Breast epithelium (tissue), 4 donors: ENCODE data around the gene DDO. TPM values are rescaled to one million over a fixed set of nuclear protein-coding genes. Genes with fewer than 3 reads are reported as not detected.
"Not testable (repeated sequence)": the region's sequence is repeated elsewhere in the genome, so short reads cannot be mapped to it uniquely, and the experiment has no call there.

Experiments
- DNase-seq, 2 donors: peaks; one replicate each; pipeline ENCODE4 v3.0.0-alpha.2; 2019; ENCODE audit warnings: low spot score in 2 of 2
- H3K27ac ChIP-seq, 2 donors: fragments of 200-600 bp; sonication (generic) in 1 of 2; one replicate each; pipeline ENCODE4 v1.5.1; 2016 to 2019; ENCODE audit warnings: mild to moderate bottlenecking in 1 of 2
- H3K27me3 ChIP-seq, 2 donors: fragments of 200-600 bp; sonication (generic) in 1 of 2; one replicate each; pipeline versions ENCODE4 v1.5.1 to v1.6.0; 2017 to 2019; ENCODE audit warnings: control low read depth in 1 of 2, mild to moderate bottlenecking in 1 of 2
- H3K36me3 ChIP-seq: fragments of 200-600 bp; one replicate; pipeline ENCODE4 v1.5.1; 2019
- H3K4me1 ChIP-seq, 2 donors: fragments of 200-600 bp; sonication (generic); one replicate each; pipeline ENCODE4 v1.5.1; 2016 to 2019; ENCODE audit warnings: control low read depth in 1 of 2
- H3K4me3 ChIP-seq, 3 donors: fragments of 200-600 bp; sonication (generic); 1 replicate in 2 of 3; 2 replicates in 1 of 3; pipeline ENCODE4 v1.5.1; 2016 to 2019; ENCODE audit warnings: mild to moderate bottlenecking in 3 of 3, moderate library complexity in 2 of 3
- H3K9me3 ChIP-seq, 2 donors: fragments of 200-600 bp; sonication (generic) in 1 of 2; one replicate each; pipeline ENCODE4 v1.5.1; 2016 to 2019; ENCODE audit warnings: control low read depth in 1 of 2
- POLR2A ChIP-seq: fragments of 450-650 bp; IDR thresholded peaks from one replicate; pipeline ENCODE4 v1.6.1; 2016; ENCODE audit warnings: antibody characterized with exemption, mild to moderate bottlenecking, moderate library complexity
- POLR2AphosphoS5 ChIP-seq, 3 donors: sonication (generic); formaldehyde crosslinking; IDR thresholded peaks; one replicate each; pipeline ENCODE4 v1.6.1; 2017; ENCODE audit warnings: antibody characterized with exemption in 3 of 3
- intact Hi-C: fragments of 100-400 bp; cut with DNase I; formaldehyde crosslinking; loops from one replicate; pipeline ENCODE4 v1.15.1; 2023; ENCODE audit warnings: low total_unique reads
- total RNA-seq, 3 donors: library from RNA; depleted of rRNA; stranded (reverse); fragments of >200 nt; gene quantifications; one replicate each; pipeline ENCODE4 v1.1.0, GENCODE V29; 2016
- TF ChIP-seq, protein P1 (sequence below), 3 donors: fragments of 450-650 bp; IDR thresholded peaks; one replicate each; pipeline ENCODE4 v1.5.1; 2016 to 2017; ENCODE audit warnings: antibody characterized with exemption in 3 of 3, mild to moderate bottlenecking in 3 of 3, moderate library complexity in 3 of 3

DDO gene, protein sequence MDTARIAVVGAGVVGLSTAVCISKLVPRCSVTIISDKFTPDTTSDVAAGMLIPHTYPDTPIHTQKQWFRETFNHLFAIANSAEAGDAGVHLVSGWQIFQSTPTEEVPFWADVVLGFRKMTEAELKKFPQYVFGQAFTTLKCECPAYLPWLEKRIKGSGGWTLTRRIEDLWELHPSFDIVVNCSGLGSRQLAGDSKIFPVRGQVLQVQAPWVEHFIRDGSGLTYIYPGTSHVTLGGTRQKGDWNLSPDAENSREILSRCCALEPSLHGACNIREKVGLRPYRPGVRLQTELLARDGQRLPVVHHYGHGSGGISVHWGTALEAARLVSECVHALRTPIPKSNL
- 1 to 10 TPM; 1.6 to 4.7 (median 2.0) TPM for total RNA-seq

DNA sequence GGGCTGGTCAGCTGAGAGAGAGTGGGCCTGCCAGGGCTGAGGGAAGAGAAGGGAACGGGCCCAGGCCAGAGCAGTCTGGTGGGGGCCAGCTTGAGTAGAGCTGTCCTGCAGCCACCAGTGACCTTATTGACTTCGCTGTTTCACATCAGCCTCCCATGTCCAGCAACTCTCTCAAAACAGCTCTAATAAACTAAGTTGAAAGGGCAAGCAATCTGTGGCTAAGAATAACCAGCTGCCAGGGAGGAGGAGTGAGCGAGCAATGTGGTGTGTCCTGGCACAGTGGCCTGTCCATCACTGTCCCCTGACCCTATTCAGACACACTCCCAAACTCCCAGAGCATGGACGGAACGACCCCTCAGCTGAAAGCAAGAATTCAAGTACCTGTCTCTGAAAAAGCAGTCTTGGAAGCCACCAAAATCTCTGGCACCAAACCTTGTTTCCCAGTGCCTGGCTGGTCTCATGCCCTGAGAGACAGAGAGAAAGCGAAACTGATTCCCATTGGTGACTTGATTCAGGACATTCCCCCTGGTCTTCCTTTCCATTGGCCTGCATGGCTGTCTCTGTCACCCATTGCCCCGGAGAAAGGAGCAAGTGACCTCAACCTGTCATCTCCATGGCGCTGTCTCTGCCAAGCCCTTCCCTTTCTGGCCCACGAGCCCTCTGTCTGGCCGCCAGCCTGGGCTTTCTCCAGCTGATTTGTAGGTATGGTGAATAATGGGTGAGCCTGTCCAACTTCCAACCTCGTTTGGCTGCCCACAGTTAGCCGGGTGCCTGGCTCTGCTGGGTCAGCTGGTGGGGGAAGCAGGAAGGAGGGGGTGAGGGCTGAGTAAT, at the start of gene DDO:
Gene DDO (minus strand): TSS at position 490 of the 831 bp plus-strand sequence. CDS start 2,113 bp downstream, outside the sequence.
- Histone ChIP-seq H3K27me3 (no peaks in the 10 kb centered on the region), H3K4me1 (no peaks in the 10 kb centered on the region), H3K9me3 (no peaks in the 10 kb centered on the region), H3K4me3 (peak within 1 kb of the TSS; percentile 38 to 60 (median 48)), H3K36me3 (no peaks in the 10 kb centered on the region), H3K27ac (peak within 1 kb of the TSS; percentile 71 to 82)
- peak in 2 of 3 donors; percentile 44 to 49 for TF ChIP-seq POLR2AphosphoS5 (IDR thresholded peaks at IDR 0.05)
- TF ChIP-seq, protein P1, sequence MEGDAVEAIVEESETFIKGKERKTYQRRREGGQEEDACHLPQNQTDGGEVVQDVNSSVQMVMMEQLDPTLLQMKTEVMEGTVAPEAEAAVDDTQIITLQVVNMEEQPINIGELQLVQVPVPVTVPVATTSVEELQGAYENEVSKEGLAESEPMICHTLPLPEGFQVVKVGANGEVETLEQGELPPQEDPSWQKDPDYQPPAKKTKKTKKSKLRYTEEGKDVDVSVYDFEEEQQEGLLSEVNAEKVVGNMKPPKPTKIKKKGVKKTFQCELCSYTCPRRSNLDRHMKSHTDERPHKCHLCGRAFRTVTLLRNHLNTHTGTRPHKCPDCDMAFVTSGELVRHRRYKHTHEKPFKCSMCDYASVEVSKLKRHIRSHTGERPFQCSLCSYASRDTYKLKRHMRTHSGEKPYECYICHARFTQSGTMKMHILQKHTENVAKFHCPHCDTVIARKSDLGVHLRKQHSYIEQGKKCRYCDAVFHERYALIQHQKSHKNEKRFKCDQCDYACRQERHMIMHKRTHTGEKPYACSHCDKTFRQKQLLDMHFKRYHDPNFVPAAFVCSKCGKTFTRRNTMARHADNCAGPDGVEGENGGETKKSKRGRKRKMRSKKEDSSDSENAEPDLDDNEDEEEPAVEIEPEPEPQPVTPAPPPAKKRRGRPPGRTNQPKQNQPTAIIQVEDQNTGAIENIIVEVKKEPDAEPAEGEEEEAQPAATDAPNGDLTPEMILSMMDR (IDR thresholded peaks at IDR 0.05), result no peak
- intact Hi-C loops, result no loop called here
- DNase-seq, result peak; percentile 86 to 92

DNA sequence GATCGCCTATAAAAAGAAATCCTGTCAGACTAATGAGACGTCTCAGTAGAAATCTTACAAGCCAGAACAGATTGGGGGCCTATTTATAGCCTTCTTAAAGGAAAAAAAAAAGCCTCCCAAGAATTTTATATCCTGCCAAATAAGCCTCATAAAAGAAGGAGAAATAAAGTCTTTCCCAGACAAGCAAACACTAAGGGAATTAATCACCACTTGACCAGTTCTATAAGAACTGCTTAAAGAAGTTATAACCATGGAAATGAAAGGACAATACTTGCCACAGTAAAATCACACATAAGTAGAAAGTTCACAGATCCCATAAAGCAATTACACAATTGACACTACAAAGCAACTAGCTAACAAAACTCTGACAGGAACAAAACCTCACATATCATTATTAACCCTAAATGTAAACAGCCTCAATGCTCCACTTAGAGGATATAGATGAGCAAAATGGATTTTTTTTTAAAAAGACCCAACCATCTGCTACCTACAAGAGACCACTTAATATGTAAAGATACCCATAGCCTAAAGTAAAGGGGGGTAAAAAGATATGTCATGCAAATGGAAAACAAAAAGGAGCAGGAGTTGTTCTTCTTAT, 47.6 kb upstream of the DDO start:
- no peak for DNase-seq
- Histone ChIP-seq H3K36me3 (no peaks in the 10 kb centered on the region), H3K27me3 (no peaks in the 10 kb centered on the region), H3K9me3 (peaks cover 26 to 28% of the 10 kb centered on the region in 2 donors), H3K4me1 (no peaks in the 10 kb centered on the region), H3K4me3 (no peak overlapping the region), H3K27ac (no peak overlapping the region)
- intact Hi-C loops, result no loop called here
- TF ChIP-seq, protein P1 (IDR thresholded peaks at IDR 0.05), result no peak
- TF ChIP-seq POLR2AphosphoS5 (IDR thresholded peaks at IDR 0.05), result no peak
- TF ChIP-seq POLR2A, result no peak

DNA sequence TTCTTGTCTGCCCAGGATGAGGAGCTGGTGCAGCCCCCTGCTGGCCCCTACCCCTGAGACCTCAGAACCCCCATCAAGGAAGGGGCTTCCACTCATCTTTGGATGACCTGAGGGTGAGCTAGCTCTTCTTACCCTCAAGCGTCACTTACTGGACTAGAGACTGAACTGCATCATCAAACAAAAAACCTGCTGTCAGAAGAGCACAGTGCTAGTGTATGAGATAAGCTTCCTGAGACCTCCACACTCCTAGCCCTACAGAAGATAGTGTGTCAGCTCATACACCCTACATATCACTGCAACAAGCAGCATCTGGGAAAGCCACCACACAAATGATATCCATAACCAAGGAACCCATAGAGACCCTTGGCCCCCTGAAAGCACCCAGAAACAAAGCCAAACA, 46.0 kb upstream of the DDO start:
- Histone ChIP-seq H3K9me3 (peaks cover 26 to 28% of the 10 kb centered on the region in 2 donors), H3K4me1 (no peaks in the 10 kb centered on the region), H3K4me3 (no peak overlapping the region), H3K27ac (no peak overlapping the region), H3K36me3 (no peaks in the 10 kb centered on the region), H3K27me3 (no peaks in the 10 kb centered on the region)
- intact Hi-C loops, result no loop called here
- DNase-seq, result no peak
- TF ChIP-seq POLR2A, result no peak

DNA sequence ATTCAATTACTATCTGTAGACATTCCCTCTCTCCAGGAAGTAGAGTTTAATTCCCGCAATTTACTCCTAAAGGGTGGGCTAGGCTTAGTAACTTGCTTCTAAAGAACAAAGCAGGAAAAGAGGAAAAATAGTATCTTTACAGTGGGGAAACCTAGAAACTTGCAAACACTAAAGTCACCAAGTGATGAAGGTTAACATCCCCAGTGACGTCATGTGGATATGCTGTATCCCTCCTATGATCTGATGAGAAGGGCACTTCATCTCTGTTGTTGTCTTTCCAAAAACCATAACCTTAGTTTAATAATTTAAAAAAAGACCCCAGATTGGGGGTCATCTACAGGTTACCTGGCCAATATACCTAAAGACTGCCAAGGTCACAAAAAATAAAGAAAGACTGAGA, 43.8 kb upstream of the DDO start:
- Histone ChIP-seq H3K27me3 (no peaks in the 10 kb centered on the region), H3K9me3 (peaks cover 25 to 28% of the 10 kb centered on the region in 2 donors), H3K4me1 (no peaks in the 10 kb centered on the region), H3K4me3 (no peak overlapping the region), H3K36me3 (no peaks in the 10 kb centered on the region), H3K27ac (no peak overlapping the region)
- intact Hi-C loops, result no loop called here
- DNase-seq, result no peak
- TF ChIP-seq, protein P1 (IDR thresholded peaks at IDR 0.05), result no peak
- no peak for TF ChIP-seq POLR2A
- TF ChIP-seq POLR2AphosphoS5 (IDR thresholded peaks at IDR 0.05), result no peak

DNA sequence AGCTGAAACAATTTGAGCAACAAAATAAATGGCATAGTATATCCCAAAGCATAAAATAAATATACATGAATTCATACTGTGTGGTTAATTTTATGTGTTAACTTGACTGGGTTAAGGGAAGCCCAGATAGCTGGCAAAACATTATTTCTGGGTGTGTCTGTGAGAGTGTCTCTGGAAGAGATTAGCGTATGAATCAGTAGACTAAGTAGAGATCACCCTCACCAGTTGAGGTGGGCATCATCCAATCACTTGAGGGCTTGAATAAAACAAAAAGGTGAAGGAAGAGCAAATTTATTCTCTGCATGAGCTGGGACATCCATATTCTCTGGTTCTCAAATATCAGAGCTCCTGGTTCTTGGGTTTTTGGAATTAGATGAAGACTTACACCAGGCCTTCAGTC, 43.1 kb upstream of the DDO start:
- no peaks in the 10 kb centered on the region for H3K27me3 ChIP-seq
- no peaks in the 10 kb centered on the region for H3K36me3 ChIP-seq
- TF ChIP-seq, protein P1 (IDR thresholded peaks at IDR 0.05), result no peak
- TF ChIP-seq POLR2A, result no peak
- no peaks in the 10 kb centered on the region for H3K4me1 ChIP-seq
- no peak for DNase-seq
- H3K9me3 ChIP-seq, result peaks cover 18 to 26% of the 10 kb centered on the region in 2 donors
- intact Hi-C loops, result no loop called here
- H3K27ac ChIP-seq, result no peak overlapping the region
- H3K4me3 ChIP-seq, result no peak overlapping the region

DNA sequence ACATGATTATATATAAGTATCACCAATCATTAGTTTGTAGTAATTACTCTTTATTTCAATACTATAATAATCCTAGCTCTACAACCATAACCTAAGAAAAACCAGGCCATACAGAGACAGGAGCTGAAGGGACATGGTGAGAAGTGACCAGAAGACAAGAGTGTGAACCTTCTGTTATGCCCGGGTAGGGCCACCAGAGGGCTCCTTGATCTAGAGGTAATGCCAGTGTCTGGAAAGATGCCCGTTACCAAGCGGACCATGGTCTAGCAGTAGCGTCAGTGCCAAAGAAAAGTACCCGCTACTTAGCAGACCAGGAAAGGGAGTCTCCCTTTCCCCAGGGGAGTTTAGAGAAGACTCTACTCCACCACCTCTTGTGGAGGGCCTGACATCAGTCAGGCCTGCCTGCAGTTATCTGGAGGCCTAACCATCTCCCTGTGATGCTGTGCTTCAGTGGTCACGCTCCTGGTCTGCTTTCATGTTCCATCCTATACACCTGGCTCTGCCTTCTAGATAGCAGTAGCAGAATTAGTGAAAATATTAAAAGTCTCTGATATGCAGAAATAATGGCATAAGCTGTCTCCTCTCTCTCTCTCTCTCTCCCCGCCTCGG, 42.3 kb upstream of the DDO start:
- DNase-seq, intact Hi-C loops, H3K36me3 ChIP-seq, H3K27ac ChIP-seq, H3K4me1 ChIP-seq, H3K4me3 ChIP-seq, H3K27me3 ChIP-seq: not testable (repeated sequence)
- peaks cover 12 to 18% of the 10 kb centered on the region in 2 donors for H3K9me3 ChIP-seq
